Gastroesophageal sphincter (tissue), 3 donors: Measurements from ENCODE around the gene KCTD16.

Source experiments
- POLR2A ChIP-seq, 2 donors: fragments of 450-650 bp; IDR thresholded peaks; one replicate each; pipeline ENCODE4 v1.6.1; 2017; ENCODE audit warnings: antibody characterized with exemption in 2 of 2, mild to moderate bottlenecking in 2 of 2, moderate library complexity in 1 of 2
- TF ChIP-seq, protein P1 (sequence below), 4 experiments: fragments of 200-600 bp in 2 of 4; fragments of 450-650 bp in 2 of 4; sonication (generic) in 1 of 4; IDR thresholded peaks; one replicate each; pipeline ENCODE4 v1.5.1; 2017 to 2019; ENCODE audit warnings: antibody characterized with exemption in 4 of 4, mild to moderate bottlenecking in 2 of 4, moderate library complexity in 2 of 4

DNA sequence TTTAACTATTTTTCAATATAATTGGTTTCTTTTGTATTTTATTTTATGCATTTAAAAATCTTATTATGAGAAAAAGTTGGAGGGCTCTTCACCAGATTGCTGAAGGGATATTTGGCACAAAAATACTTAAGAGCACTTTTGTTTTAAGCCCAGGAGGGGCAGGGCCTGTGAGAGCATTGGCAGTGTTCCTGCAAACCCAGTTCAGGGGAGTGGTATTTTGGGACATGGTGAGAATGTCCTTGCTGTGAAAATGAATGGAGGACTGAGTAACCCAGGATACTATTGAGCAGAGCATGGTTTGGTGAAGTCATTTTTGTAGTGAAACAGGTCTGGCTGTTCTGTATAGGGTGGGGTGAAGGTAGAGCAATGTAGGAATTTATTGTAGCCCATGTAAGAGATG is 121.4 kb downstream of the KCTD16 start:
- TF ChIP-seq, protein P1, sequence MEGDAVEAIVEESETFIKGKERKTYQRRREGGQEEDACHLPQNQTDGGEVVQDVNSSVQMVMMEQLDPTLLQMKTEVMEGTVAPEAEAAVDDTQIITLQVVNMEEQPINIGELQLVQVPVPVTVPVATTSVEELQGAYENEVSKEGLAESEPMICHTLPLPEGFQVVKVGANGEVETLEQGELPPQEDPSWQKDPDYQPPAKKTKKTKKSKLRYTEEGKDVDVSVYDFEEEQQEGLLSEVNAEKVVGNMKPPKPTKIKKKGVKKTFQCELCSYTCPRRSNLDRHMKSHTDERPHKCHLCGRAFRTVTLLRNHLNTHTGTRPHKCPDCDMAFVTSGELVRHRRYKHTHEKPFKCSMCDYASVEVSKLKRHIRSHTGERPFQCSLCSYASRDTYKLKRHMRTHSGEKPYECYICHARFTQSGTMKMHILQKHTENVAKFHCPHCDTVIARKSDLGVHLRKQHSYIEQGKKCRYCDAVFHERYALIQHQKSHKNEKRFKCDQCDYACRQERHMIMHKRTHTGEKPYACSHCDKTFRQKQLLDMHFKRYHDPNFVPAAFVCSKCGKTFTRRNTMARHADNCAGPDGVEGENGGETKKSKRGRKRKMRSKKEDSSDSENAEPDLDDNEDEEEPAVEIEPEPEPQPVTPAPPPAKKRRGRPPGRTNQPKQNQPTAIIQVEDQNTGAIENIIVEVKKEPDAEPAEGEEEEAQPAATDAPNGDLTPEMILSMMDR (IDR thresholded peaks at IDR 0.05), result no peak
- TF ChIP-seq POLR2A (IDR thresholded peaks at IDR 0.05), result no peak
